Activated CD4-positive, alpha-beta T cell treated with anti-CD3 and anti-CD28 coated beads, Interleukin-2, amount 50 U/mL, for 48 hours (primary cell): ENCODE measurements around the gene C19orf38.
"Not testable (repeated sequence)": the region's sequence is repeated elsewhere in the genome, so short reads cannot be mapped to it uniquely, and the experiment has no call there.

Experiments used
- DNase-seq, 2 experiments: peaks; one replicate each; pipeline ENCODE4 v3.0.0-alpha.2; 2020

Gene C19orf38

DNA sequence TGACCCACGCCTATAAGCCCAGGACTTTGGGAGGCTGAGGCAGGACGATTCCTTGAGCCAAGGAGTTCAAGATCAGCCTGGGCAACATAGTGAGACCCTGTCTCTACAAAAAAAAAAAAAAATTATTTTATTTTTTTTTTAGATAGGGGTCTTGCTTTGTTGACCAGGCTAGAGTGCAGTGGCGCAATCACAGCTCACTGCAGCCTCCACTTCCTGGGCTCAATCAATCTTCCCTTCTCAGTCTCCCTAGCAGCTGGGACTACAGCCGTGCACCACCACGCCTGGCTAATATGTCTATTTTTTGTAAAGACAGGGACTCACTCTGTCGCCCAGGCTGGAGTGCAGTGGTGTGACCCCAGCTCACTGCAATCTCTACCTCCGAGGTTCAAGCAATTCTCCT, 4.7 kb downstream of the C19orf38 start:
- no peak for DNase-seq

DNA sequence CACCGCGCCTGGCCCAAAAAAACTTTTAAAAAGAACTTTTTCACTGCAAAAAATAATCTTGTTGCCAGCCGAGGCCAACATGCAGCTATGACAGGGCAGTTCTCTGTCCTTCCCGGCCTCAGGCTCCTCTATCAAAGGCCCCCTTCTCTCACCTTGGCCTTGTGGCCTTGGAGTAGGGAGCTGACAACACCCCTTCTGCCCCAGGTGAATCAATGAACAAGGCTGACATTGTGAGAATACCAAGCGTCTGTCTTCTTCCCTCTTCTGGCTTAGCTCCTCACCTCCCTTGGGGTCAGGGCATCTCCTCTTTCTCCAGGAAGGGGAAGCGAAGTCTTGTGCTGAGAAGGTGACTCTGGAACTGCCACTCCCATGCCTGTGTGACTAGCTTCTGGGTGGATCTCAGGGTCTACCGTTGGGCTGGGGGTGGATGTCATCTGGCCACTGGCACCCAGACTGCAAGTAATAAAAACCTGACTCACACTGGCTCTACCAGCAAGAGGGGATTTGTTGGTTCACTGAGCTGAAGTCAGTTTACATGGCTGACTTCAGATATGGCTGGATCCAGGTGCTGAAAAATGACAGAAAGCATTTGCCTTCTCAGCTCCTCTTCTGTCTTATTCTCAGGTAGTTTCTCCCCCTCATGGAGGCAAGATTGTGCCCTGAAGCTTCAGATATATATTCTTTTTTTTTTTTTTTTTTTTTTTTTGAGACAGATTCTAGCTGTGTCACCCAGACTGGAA, 6.3 kb downstream of the C19orf38 start:
- no peak for DNase-seq

DNA sequence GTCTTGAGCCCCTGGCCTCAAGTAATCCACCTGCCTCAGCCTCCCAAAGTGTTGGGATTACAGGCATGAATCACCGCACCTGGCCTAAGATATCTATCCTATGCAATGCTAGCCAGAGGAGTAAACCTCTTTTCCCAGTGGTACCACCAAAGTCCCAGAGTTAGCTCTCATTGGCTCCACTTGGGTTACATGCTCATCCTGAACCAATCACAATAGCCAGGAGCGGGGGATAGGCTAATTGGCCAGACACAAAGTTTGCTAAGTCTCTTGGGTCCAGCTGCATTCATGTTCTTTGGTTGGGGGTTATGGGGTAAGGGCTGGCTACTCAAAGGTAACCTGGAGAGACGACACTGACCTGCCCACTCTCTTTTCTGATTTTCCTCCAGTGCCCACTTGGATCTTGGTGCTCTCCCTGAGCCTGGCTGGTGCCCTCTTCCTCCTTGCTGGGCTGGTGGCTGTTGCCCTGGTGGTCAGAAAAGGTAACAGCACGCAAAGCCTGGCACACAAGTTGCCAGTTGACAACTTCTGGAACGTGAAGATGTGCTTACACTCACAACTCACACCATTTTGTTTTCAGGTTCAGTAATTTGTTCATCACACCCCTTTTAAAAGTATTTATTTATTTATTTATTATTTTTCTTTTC, 7.8 kb downstream of the C19orf38 start:
- DNase-seq, result peak in 1 of 2 experiments; percentile 44

DNA sequence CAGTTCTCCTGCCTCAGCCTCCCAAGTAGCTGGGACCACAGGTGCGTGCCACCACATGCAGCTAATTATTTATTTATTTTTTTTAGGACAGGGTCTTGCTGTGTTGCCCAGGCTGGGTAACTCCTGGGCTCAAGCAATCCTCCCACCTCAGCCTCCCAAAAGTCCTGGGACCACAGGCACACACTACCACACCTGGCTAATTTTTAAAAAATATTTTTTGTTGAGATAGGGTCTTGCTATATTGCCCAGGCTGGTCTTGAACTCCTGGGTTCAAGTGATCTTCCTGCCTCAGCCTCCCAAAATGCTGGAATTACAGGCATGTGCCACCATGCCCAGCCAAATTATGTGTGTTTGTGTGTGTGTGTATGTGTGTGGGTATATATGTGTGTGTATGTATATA, 8.7 kb downstream of the C19orf38 start:
- not testable (repeated sequence) for DNase-seq

DNA sequence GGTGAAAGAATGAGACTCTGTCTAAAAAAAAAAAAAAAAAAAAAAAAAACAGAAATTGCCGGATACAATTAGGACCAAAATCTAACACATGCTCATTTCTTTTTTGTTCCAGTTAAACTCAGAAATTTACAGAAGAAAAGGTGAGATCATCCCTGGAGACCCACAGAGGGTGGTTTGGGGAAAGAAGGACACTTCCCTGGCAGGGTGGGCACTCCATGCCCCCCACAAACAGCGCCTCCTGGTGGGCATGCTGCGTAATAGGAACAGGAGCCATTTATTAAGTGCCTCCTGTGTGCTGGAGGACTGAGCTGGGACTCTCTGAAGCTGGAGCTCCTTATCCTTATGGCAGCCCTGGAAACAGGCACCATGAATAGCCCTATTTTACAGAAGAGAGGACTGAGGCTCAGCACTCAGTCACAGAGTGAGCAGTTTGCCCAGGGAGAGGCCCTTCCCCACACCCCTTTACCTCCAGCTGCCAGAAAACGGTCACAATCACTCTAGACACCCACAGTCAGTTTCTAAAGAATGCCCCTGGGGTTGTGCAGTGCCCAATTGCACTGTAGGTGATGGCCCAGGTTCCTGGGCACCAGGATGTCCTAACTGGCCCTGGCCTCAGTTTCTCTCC, 10.1 kb downstream of the C19orf38 start:
- DNase-seq, result peak; percentile 29 to 31

DNA sequence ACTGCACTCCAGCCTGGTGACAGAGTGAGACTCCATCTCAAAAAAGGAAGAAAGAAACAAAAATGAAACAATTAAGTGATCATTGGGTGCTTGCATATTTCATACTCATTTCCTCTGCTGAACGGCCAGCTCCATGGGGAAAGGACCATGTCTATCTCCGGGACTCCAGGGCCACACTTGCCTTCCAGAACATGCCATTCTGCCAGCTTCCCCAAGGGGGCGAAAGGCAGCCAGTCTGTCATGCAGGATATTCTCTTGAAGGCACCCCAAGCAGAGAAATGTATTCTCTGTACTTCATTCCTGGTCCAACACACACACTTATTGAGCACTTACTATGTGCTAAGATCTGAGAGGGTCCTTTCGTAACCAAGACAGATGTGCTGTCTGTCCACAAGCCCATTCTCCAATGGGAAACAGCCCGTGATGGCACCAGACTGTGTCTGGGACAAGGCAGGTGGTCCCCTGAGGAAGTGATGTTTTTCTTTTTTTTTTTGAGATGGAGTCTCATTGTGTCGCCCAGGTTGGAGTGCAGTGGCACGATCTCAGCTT, 13.0 kb downstream of the C19orf38 start:
- DNase-seq, result peak; percentile 47 to 53

DNA sequence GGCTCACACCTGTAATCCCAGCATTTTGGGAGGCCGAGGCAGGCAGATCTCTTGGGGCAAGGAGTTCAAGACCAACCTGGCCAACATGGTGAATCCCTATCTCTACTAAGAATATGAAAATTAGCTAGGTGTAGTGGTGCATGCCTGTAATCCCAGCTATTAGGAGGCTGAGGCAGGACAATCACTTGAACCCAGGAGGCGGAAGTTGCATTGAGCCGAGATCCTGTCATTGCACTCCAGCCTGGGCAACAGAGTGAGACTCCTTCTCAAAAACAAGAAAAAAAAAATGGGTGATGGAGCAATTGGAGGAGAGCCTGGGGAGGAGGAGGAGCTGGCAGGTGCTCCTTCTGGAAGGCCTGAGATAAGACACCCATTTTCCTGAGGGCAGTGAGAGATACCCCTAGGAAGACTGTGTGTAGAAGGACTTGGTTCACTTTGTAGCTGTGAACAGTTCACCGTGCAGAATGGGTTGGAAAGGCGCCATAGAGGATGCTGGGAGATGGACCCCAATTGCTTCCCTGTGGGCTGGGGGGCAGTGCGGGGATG, 14.4 kb downstream of the C19orf38 start:
- DNase-seq, result no peak

DNA sequence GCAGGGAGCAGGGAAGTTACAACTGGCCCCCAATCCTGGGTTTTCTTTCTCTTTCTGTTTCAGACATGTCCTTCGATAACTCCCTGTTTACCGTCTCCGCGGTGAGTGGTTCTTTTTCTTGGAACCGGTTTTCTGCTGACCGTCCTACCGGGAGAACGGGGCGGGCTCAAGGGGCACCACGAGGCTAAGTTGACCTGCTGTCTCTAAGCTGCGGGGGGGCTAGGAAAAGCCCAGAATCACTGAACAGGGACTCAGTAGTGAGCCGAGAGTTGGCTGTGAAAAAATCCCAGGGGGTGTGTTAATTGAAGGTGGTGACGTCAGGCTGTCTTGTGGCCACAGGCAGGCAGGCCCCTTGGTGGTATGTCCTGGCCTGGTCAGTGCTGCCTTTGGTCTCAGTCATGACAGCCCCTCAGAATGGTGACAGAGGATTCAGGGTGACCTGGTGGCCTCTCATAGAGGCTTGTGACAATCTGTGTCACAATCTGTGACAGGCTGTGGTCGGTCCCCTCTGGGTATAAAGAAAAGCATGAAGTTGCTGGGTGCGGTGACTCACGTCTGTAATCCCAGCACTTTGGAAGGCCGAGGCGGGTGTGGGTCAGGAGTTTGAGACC, 15.0 kb downstream of the C19orf38 start:
- DNase-seq, result no peak

DNA sequence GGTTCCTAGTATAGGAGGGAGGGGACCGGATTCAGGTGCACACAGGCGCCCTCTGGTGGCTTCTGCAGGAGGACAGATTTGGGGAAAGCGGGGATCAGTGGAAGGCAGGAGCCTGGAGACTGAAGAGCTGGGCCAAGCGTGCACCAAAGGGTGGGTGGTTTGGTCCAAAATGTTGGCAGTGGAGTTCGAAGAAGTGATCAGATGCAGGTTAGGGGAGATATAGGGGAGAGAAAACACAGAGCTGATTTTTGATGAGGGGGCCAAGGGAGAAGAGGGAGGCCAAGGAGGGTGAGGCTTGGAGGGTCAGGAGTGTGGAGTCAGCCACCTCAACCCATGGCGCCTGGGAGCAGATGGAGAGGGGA, 16.3 kb downstream of the C19orf38 start:
- peak; percentile 92 to 94 for DNase-seq

DNA sequence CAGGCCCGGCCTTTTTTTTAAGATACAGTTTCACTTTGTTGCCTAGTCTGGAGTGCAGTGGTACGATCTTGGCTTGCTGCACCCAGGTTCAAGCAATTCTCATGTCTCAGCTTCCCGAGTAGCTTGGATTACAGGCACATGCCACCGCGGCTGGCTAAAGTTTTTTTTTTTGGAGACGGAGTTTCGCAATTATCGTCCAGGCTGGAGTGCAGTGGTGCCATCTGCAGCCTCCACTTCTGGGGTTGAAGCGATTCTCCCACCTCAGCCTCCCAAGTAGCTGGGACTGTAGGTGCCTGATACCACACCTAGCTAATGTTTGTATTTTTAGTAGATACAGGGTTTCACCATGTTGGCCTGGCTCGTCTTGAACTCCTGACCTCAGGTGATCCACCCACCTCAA, 18.3 kb downstream of the C19orf38 start:
- no peak for DNase-seq

DNA sequence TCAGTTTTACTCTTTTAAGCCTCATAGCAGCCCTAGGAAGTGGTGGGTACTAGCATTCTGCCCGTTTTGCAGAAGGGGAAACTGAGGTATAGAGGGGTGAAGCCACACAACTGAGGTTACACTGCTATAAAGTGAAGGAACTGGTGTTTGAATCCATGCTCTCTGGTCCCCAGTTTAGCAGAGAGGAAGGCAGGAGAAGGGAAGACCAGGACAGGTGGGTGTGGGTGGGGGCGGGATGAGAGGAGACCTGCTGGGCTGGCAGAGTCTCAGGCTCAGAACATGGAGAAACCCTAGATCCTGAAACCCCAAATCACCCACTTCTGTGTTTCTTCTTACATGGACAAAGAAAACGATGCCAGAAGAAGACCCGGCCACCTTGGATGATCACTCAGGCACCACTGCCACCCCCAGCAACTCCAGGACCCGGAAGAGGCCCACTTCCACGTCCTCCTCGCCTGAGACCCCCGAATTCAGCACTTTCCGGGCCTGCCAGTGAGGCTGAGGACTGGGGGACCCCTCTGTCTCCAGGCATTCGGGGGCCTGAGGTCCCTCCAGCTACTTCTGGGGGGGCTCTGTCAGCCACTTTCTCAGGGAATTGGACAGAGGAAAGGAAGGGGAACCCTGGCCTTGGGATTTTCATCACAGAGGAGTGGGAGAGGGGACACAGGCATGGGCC, 20.8 kb downstream of the C19orf38 start:
- no peak for DNase-seq

DNA sequence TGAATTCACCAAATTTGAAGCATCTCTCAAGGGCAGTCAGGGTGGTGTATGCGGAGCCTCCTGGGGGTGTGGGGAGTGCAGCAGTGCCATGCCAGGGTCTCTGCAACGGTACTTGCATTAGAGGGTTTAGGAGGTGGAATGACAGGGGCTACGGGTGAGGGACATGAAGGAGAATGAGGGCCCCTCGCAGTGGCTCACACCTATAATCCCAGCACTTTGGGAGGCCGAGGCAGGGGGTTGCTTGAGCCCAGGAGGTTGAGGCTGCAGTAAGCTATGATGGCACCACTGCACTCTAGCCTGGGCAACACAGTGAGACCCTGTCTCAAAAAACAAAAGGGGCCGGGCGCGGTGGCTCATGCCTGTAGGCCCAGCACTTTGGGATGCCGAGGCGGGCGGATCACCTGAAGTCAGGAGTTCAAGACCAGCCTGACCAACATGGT, 21.7 kb downstream of the C19orf38 start:
- DNase-seq, result not testable (repeated sequence)

DNA sequence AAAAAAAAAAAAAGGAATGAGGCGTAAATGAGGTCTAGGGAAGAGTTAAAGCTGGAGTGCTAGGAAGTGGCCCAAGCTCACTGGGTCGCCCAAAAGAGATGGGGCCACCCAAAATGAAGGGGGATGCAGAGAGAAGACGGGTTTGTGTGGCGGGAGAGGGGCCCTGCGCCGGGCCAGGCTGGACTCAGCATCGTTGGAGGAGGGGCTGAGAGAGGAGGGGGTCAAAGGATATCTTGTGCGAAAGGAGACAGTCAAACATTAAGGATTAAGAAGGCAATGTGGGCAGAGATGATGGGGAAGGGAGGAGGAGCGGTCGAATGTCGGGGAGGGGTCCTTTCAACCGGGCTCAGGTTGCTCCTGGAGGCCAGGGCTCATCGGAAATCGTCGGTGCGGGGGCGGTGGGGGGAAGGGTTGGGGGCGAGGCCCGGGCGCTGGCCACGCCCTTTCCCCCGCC, 22.3 kb downstream of the C19orf38 start:
- DNase-seq, result no peak

DNA sequence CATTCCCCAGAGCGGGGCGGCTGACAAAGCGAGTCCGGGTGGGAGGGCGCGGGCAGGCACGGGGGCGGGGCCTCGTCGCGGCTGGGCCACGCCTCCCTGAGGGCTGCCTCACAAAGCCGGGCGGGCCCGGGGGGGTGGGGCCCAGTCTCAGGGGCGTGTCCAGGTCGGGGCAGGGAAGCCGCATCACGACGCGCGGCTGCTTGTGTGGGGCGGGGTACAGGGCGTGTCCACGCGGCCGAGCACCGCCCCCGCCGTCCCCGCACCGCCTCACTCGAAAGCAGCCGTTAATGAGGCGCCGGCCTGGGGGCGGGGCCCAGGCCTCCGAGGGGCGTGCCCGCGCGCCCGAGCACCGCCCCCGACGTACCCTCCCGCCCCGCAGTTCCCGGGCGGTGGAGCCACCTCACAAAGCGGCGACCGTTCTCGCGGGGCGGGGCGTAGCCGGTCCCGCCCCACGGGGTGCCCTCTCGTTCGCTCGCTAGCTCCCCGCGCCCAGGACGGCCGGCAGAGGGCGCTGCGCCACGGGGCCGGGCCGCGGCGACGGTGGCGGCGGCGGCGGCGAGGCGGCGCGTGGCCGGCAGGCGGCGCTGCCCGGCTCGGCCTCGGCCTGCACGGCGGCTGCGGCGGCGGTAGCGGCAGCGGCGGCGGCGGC, 22.9 kb downstream of the C19orf38 start, which contains the start of gene CARM1:
TSS of gene CARM1 (plus strand) at position 599 of the 649 bp plus-strand sequence. CDS start 150 bp downstream, outside the sequence.
- peak; percentile 99 for DNase-seq

DNA sequence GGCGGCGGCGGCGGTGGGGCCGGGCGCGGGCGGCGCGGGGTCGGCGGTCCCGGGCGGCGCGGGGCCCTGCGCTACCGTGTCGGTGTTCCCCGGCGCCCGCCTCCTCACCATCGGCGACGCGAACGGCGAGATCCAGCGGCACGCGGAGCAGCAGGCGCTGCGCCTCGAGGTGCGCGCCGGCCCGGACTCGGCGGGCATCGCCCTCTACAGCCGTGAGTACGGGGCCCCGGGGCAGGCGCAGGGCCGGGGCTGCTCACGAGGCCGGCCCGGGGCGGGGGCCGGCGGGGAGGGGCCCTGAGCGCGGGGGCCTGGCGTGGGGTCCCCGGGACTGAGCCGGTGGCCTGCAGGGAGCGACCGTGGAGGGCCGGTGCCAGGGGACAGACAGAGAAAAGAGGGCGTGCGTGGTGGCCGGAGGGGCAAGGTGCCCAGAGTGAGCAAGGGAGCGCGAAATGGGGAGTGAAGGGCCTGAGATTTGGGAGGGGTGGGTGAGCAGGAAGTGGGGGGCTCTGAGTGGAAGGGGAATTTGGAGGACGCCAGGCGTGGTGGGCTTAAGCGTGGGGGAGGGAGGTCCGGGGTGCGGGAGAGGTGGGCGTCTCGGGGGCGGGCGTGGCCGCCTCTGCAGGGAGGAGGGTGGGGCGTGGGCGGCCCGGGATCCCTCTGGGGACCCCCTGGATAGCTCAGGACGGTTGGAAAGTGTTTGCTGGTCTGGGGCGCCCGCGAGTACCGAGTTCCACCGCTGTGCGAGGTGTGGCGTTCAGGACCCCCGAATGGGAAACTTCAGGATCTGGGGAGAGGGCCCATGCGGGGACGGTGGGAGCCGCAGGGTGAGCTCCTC, 23.7 kb downstream of the C19orf38 start:
- DNase-seq, result peak; percentile 24 to 44

DNA sequence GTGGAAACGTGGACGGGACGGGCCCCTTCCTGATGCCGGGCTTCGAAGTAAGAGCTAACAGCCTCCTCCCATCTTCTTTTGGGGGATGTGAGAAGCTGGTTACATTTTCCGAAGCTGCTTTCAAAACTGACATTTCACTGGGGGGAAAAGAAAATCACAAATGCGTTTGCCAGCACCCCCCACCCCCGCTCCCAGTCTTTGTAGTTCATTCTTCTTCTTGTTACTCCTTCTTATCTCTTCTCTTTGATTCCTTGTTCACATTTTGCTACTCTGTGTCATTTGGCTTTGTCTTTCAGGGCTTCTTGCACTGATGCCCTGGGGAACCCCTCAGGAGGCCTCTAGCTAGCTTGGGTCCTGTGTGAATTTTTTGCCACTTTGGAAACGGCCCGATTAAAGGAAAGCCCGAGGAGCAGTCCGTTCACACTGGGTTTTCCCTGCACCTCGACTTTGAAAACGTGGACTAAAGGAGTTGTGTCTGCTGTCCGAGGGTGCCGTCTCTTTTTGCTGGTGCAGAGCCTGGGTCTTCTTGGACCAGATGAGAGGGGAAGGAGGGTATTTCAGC, 24.4 kb downstream of the C19orf38 start:
- peak; percentile 34 to 46 for DNase-seq

DNA sequence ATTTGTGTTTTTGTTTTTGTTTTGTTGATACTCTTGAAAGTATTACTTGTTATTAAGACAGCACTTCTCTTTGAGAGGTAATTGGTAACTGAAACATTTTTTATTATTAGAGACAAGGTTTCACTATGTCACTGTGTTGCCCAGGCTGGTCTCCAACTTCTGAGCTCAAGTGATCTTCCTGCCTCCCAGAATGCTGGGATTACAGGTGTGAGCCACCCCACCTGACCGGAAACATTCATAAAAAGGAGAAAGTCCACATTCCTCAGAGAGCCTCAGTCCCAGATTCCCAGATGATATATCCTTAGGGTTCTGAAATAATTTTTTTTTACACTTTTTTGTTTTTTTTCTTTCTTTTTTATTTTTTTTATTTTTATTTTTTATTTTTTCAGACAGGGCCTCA, 25.8 kb downstream of the C19orf38 start:
- no peak for DNase-seq

DNA sequence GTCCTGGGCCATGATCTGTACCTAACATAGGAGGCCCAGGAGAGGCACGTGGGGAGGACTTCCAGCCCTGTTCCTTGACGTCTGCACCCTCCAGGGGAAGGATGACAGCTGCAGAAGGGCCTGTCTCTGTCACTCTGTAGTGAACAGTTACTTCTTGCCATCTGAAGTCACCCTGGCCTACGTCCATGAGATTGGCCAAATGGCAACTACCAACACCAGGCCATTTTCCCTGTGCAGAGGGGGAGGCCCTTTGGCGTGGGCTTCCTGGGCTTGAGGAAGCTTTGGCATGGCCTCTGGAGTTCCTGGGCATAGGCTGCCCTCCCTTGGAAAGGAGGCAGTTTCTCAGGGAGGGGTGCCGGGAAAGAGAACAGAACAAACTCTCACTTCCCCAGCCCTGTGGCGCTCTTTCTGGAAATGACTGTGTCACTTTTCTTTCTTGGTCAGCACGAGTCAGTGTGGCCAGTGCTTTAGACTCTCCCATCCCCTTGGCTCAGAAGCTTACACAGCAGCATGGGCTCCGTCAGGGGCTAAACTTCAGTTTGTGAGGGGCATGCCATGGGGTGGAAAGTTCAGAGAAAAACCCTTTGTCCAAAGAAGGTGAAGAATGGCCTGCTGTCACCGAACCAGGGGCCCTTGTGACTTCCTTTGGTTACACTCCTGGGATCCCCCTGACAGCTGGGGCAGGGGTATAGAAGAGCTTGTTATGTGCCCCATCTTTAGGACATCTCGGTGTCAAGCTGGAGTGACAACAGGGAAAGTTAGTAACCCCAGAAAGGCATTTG, 28.4 kb downstream of the C19orf38 start:
- DNase-seq, result peak in 1 of 2 experiments; percentile 20

DNA sequence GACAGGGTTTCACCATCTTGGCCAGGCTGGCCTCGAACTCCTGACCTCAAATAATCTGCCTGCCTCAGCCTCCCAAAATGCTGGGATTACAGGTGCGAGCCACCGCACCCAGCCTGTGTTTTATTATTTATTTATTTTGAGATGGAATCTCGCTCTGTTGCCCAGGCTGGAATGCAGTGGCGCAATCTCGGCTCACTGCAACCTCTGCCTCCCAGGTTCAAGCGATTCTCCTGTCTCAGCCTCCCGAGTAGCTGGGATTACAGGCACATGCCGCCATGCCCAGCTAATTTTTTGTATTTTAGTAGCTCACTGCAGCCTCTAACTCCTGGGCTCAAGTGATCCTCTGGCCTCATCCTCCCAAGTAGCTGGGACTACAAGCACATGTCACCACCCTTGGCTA, 29.4 kb downstream of the C19orf38 start:
- not testable (repeated sequence) for DNase-seq

DNA sequence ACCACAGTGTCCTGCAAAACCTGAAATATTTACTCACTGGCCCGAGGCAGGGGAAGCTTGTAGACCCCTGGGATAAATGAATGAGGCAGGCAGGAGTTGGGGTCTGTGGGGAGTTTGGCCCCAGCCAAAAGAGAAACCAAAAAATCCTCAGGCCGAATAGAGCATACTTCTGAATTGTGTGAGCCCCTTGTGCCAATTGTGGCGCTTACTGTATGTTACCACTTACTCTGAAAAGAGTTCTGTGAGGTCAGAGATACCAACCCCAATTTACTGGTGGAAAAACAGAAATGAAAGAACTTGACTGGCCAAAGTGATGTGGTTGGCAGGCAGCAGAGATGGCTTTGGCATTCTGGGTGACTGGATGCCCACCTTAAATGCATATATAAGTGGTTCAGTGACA, 30.0 kb downstream of the C19orf38 start:
- DNase-seq, result no peak
